Upper lobe of left lung (tissue), 4 donors: ENCODE measurements around the gene RGS7.

ENCODE experiments used
- EP300 ChIP-seq, 4 donors: sonication (generic); formaldehyde crosslinking; IDR thresholded peaks; one replicate each; pipeline ENCODE4 v1.5.1; 2017; ENCODE audit warnings: antibody characterized with exemption in 4 of 4, control low read depth in 2 of 4
- TF ChIP-seq, protein P1 (sequence below), 6 experiments: fragments of 450-650 bp in 4 of 6; fragments of 200-600 bp in 2 of 6; sonication (generic) in 2 of 6; IDR thresholded peaks; one replicate each; pipeline ENCODE4 v1.5.1; 2016 to 2019; ENCODE audit warnings: antibody characterized with exemption in 6 of 6

DNA sequence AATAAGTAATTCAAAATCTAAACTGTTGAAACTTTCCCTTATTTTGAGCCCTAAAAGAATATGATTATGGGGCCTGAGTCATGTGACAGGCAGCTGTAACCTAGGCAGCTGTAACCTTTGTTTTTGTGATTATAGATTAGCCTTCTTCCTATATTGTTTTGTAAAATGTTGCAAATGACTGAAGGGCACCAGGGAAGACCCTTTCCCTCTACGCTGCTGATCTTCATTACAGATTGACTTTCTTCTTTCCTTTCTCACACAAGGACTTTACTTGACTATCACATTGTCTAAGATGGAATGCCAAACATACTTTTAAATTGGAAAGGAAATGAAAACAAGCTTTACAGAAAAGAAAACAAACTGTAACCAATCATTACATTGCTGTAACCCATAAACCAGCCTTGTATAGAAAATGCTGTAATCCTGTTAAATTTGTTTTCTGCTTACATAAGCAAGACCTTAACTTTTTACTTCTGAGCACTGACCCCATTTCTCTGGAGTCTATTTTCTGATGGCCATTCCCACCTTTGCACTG lies 242.2 kb downstream of the RGS7 start:
- no peak for TF ChIP-seq EP300 (IDR thresholded peaks at IDR 0.05)
- TF ChIP-seq, protein P1, sequence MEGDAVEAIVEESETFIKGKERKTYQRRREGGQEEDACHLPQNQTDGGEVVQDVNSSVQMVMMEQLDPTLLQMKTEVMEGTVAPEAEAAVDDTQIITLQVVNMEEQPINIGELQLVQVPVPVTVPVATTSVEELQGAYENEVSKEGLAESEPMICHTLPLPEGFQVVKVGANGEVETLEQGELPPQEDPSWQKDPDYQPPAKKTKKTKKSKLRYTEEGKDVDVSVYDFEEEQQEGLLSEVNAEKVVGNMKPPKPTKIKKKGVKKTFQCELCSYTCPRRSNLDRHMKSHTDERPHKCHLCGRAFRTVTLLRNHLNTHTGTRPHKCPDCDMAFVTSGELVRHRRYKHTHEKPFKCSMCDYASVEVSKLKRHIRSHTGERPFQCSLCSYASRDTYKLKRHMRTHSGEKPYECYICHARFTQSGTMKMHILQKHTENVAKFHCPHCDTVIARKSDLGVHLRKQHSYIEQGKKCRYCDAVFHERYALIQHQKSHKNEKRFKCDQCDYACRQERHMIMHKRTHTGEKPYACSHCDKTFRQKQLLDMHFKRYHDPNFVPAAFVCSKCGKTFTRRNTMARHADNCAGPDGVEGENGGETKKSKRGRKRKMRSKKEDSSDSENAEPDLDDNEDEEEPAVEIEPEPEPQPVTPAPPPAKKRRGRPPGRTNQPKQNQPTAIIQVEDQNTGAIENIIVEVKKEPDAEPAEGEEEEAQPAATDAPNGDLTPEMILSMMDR (IDR thresholded peaks at IDR 0.05), result no peak
